Stimulated activated CD8-positive, alpha-beta memory T cell treated with anti-CD3 and anti-CD28 coated beads, Interleukin-4, amount 100 ng/mL, for 48 hours (primary cell): ENCODE results near the gene TEK.
"Not testable (repeated sequence)": the region's sequence is repeated elsewhere in the genome, so short reads cannot be mapped to it uniquely, and the experiment has no call there.

Experiments
- DNase-seq: peaks from one replicate; pipeline ENCODE4 v3.0.0-alpha.2; 2020

The TEK gene

DNA sequence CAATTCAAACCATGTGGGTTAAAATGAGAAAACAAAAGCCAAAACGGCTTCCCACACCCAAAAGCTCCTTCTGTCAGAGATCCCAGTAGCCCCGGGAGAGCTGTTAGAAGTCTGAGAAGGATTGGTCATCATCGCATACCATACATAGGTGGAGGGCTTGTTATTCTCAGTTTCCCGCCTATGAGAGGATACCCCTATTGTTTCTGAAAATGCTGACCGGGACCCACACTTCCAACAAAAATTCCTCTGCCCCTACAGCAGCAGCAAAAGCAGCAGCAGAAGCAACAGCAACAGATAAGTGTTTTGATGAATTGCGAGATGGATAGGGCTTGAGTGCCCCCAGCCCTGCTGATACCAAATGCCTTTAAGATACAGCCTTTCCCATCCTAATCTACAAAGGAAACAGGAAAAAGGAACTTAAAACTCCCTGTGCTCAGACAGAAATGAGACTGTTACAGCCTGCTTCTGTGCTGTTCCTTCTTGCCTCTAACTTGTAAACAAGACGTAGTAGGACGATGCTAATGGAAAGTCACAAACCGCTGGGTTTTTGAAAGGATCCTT is at the start of gene TEK:
TEK (plus strand) TSS at position 245 of the 561 bp plus-strand sequence. CDS start 366 bp downstream, outside the sequence.
- no peak for DNase-seq

- DNase-seq = no peak
Observed at GRCh38 chr9:27059412-27059811, 49.6 kb upstream of the TEK start.

DNA sequence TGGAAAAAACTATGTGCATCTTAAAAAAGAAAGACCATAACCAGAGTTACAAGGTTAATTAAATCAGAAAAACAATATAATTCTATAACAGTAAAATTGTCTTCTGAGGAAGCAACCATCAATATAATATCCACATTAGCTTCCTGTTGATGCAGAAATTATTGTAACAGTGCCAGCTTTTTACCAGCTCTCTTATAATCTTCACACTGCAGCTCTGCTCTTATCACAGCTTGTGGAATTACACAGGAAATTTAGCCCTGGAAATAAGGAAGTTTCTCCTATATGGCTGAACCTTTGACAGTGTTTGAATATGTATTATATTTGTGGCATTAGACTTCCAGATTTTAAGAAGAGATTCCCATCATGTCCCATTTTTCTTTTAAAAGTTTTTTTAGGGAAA is 49.1 kb upstream of the TEK start:
- DNase-seq = no peak

- no peak for DNase-seq
Observed at GRCh38 chr9:27065288-27065687, 43.7 kb upstream of the TEK start.

DNA sequence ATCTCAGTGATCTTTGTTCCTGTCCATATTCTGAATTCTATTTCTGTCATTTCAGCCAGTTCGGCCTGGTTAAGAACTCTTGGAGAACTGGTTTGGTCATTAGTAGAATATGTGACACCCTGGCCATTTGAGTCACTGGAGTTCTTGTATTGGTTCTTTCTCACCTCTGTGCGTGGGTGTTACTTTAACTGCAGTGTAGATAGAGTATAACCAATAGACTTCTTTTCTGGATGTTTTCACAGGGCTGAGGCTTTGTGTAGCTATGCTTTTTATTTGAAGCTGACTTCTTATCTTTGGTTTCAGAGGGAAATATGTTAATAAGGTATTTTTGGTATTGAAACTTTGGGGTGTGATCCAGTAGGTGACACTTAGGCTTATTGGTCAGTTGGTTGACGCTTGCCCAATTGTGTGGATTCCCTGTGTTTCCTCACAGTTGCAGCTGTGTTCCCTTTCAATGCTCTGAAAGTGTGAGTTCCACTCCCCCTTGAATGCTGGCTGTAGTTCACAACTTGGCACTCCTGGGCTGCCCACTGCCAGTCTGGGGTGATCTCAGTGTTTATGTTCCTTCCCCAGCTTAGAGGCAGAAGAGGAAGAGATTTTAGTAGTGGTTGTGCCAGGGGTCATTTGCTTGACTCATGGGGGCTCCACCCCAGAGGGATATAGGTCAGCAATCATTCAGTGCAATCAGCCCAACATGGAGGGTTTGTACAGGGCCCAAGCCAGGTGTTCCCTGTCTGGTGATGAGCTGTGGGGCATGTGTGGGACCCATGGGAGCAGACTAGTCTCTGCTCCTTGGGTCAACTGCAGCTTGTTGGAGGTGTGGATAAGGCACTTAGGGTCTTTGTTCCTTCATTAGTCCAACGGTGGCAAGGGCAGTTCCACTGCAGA is 34.9 kb upstream of the TEK start:
- DNase-seq = no peak

GRCh38 chr9:27078685-27079084 is 30.3 kb upstream of the TEK start:
- DNase-seq = no peak

DNA sequence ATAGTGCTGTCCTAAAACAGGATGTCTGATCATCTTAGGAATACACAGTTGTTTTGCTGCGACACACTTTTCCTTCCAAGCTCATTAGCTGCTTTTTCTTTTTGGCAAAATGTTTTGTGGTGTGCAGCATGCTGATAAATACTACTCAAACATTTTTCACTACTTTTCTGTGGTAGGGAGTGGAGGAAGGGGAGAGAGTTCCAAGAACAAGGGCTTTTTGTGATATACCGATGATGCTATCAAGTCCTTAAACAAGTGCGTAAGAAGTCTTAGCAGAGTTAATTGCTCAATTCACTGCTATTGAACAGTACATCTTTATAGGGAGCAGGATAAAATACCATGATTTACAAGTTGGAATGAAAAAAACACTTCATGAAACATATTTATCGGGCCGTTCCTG is 23.6 kb upstream of the TEK start:
- DNase-seq = no peak

DNA sequence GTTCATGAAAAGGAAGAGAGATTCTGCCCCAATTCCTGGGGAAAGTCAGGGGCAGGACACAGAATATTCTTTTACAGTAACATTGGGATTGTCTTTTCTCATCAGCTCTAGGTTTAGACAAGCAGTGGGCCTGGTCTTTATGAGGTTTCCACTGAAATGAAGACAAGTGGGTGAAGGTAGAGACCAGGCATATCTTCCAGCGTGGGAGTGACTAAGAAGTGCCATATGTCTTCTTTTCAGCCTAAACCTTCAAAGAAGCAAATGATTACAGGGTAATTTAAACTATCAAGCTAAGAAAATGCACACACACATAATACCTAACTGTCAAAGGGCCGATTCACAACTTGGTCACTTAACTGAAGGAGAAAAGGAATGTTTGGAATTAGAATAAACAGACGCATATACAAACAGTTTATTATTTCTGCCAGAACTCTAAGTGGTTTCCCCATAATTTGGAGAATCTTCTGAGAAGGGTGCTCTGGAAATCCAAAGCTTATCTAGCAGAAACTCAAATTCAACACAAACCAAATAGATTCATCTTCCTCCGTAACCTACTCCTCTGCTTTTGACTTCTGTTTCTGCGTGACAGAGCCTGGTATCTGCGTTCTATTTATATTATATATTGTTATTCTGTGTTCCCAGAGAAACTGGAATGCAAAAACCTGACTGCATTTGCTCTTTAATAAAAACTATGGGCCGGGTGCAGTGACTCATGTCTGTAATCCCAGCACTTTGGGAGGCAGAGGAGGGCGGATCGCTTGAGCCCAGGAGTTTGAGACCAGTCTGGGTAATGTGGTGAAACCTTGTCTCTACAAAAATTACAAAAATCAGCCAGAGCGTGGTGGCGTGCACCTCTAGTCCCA is 22.0 kb upstream of the TEK start:
- no peak for DNase-seq

DNA sequence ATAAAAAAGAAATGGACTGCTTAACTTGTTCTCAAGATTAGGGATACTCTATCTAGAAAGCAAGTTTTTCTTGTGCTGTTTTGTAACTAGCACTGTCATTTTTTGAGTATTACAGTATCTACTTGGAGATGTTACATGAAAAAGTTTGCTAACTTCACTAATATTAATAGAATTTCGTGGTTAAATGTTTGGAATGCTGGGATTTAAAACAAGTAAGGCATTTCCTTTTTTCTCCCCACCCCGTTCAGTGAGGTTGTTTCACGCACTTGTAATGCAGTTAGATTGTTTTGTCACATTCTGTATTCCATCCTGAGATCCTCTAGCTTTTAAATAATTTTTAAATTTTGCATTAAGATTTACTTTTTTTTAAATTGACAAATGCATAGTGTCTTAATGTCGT is 20.0 kb upstream of the TEK start:
- no peak for DNase-seq

DNA sequence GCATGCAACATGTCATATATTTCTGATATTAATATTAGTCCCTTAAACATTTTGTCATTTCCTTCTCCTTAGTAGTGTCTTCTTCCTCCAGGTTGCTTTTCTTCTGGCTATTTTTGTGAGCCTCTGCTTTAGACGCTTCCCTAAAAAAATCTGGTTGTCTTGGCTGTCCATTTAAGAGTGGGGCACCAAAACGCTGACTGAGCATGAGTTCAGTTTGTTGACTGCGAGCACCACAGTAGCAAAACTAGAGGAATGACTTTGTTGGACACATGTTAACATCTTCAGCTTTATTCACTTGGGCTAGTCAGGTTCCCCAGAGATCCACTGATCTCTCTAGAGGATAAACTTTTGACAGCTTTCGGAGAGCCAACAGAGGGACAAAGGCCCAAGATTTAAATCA is 19.3 kb upstream of the TEK start:
- no peak for DNase-seq

GRCh38 chr9:27090231-27090630 is 18.8 kb upstream of the TEK start:
- no peak for DNase-seq

- DNase-seq = no peak
Observed at GRCh38 chr9:27090711-27091110, 18.3 kb upstream of the TEK start.

DNA sequence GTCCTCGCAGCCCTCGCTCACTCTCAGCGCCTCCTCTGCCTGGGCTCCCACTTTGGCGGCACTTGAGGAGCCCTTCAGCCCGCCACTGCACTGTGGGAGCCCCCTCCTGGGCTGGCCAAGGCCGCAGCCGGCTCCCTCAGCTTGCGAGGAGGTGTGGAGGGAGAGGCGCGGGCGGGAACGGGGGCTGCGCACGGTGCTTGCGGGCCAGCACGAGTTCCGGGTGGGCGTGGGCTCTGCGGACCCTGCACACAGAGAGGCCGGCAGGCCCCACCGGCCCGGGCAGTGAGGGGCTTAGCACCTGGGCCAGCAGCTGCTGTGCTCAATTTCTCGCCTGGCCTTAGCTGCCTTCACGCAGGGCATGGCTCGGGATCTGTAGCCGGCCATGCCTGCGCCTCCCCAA is 16.5 kb upstream of the TEK start:
- DNase-seq = not testable (repeated sequence)

DNA sequence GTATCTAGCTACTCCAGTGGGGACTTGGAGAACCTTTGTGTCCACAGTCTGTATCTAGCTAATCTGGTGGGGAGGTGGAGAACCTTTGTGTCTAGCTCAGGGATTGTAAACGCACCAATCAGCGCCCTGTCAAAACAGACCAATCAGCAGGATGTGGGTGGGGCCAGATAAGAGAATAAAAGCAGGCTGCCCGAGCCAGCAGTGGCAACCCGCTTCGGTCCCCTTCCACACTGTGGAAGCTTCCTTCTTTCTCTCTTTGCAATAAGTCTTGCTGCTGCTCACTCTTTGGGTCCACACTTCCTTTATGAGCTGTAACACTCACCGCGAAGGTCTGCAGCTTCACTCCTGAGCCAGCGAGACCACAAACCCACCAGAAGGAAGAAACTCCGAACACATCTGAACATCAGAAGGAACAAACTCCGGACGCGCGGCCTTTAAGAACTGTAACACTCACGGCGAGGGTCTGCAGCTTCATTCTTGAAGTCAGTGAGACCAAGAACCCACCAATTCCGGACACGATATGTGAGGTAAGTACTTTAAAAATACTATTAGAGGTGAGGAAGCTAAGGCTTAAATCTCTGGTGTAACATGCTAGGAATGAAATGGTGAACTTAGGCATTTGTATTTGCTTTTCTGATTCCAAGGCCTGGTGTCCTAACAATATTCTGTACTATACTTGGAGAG is 15.5 kb upstream of the TEK start:
- DNase-seq = not testable (repeated sequence)

DNA sequence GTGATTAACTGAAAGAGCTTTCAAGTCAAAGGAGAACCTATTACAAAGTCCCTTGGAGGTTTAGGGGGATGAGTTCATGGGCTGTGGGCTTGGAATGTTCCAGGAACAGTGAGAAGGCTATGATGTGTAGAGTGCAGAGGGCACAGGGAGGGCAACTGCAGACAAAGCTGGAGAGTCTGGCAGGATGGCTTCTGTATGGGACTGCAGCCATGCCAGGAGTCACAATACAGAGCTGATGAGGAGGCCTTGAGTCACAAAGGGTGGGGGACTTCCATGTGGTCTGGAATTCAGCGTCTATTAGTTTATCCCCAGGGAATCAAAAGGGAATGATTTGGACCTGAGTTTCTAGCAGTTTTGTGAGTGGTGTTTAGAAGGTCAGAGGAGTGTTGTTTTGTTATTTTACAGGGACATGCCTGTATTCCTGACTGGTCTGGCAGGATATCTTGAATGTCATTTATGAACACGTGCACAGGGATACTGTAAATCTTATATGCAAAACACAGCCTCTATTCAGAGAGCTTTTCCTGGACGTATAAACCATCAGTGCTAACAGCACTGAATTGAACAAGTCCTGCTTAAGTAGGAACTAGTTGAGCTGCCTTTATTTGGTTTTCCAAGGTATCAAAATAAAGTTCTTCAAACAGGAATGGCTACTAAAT is 14.3 kb upstream of the TEK start:
- DNase-seq = no peak

DNA sequence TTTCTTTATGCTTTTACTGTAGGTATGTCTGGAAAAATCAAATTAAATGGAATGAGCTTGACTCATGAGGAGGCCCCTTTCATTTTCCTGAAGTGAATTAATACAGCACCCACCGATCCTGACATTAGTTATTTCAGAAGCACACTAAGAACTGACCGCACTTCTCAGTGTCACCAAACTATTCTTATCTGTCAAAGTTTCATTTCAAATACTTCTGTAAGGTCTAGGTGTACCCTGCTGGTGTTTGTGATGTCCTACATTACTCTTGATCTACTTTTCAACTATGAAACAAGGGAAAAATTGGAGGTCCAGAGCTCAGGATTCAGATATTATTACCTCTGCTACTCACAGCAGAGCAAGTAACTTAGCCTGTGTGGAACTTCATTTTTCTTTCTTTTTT is 1.8 kb upstream of the TEK start:
- no peak for DNase-seq

DNA sequence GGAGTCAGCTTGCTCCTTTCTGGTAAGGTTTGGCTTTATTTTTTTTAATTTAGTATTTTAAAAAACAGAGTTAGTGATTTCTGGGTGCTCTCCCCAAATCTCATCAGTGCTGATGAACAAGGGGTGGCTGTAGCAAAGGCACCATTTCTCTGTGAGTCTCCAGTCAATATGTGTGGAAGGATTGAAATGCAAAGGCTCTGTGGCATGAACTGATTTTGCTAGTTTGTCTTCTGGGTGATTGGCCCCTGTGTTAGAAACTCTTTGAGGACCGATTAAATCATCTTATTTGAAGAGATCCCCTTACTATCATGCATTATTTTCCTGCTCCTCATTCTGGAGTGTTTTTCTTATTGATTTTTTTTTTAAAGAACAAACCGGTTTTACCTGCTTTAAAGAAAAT is 596 bp downstream of the TEK start:
- DNase-seq = no peak

- DNase-seq = no peak
Observed at GRCh38 chr9:27110181-27110580, 1.2 kb downstream of the TEK start.

DNA sequence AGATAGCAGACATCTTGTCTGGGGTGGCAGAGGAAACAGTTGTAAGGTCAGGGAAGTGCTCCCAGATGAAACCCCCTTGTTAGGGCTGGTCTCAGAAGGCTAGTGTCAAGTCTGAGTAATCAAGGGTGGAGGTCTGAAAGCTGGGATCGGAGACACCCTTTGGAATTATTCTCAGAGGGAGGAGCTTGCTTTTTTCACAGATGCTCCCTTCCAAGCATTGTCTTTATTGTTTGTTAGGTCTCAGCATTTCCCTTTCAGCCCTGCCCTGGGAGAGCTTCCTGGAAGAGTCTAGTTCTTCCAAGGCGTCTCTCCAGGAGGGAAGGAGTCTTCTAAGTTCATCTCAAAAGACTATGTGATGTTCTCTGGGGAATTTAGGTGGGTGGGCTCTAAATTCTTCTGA is 3.2 kb downstream of the TEK start:
- no peak for DNase-seq

DNA sequence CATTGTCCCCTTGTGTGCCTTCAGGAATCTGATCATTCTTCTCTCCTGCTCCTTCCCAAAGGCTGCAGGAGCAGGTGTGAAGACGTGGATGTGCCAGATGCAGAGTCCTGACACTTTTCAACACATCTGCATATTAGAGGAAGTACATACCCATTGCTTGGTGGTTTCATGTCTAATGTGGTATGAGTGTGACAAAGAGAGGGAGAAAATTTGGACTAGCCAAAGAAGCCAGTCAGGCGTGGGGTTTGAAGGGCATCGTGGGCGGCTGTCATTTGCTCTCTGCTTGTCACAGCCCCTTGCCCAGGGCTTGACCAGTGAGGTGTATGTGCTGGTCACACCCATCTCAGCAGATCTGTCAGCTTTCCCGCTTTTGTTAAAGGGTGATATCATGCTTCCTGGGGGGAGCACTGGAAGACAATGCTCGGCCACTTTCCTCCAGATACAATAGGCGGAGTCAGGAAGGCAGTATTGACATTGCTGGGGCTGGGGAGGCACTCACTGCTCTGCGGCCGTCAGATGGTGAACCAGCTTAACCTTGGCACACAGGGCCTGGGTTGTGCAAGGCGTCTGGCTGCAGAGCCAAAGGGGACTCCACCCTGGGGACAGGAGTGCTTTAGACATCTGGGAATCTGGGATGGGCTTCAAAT is 8.6 kb downstream of the TEK start:
- no peak for DNase-seq

DNA sequence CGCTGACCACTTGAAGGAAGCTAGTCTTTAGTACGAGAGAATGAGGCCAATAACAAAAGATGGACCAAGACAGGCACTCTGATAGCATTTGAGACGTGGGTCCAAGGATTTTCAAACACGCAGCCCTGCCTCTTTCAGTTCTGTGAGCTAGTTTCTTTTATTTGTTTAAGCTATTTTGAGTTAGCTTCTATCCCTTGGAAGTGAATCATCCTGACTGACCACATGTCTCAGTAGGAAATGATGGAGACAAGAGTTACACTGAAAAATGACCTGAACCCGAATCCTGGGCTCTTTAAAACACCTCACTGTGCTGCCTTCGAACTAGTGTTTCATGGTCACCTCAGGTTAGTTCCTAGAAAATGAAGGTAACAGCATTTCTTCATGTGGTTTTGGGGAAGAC is 9.9 kb downstream of the TEK start:
- DNase-seq = no peak

- DNase-seq = no peak
Observed at GRCh38 chr9:27124151-27124550, 15.1 kb downstream of the TEK start.
